ENCODE results near the gene RGMA.

- no peak for TF ChIP-seq POLR2A (IDR thresholded peaks at IDR 0.05)
- no peak for TF ChIP-seq CTCF (IDR thresholded peaks at IDR 0.05)
These were observed 99.0 kb downstream of the RGMA start for GRCh38 chr15:92990031-92990430.

Data from adrenal gland (tissue), 5 donors.